Fibroblast of lung (primary cell): Measurements from ENCODE around the gene TNFRSF18. TPM values are rescaled to one million over a fixed set of nuclear protein-coding genes. Genes with fewer than 3 reads are reported as not detected.

Experiments used
- DNase-seq, 2 donors: peaks; one replicate each; pipeline versions ENCODE4 v3.0.0 to v3.0.0-alpha.2; 2010; ENCODE audit warnings: low read depth in 2 of 2
- H2AFZ ChIP-seq: 2 replicates; pipeline ENCODE4 v1.5.1; 2012; ENCODE audit warnings: low read length, control low read depth, inconsistent platforms
- H3K27ac ChIP-seq: 2 replicates; pipeline ENCODE4 v1.5.1; 2011; ENCODE audit warnings: low read length, control low read depth; ENCODE audit not compliant: insufficient read depth
- H3K27me3 ChIP-seq: 2 replicates; pipeline ENCODE4 v1.5.1; 2011; ENCODE audit warnings: mild to moderate bottlenecking, low read length; ENCODE audit not compliant: control insufficient read depth, insufficient read depth
- H3K36me3 ChIP-seq: 2 replicates; pipeline ENCODE4 v1.5.1; 2011; ENCODE audit warnings: low read length; ENCODE audit not compliant: control insufficient read depth, insufficient read depth
- H3K4me1 ChIP-seq: 2 replicates; pipeline ENCODE4 v1.5.1; 2011; ENCODE audit warnings: low read length; ENCODE audit not compliant: control insufficient read depth, insufficient read depth; ENCODE audit errors: extremely low read depth
- H3K4me2 ChIP-seq: 2 replicates; pipeline ENCODE4 v1.5.1; 2011; ENCODE audit warnings: low read length, control low read depth; ENCODE audit not compliant: insufficient read depth; ENCODE audit errors: extremely low read depth
- H3K4me3 ChIP-seq, 4 experiments: fragments of 200-600 bp in 1 of 4; sonication (generic) in 1 of 4; replicated peaks in 1 of 4; 2 replicates each; pipeline ENCODE4 v1.5.1; 2011 to 2016; ENCODE audit warnings: low read length in 4 of 4, low read depth in 3 of 4, mild to moderate bottlenecking in 3 of 4, control low read depth in 2 of 4, inconsistent platforms in 1 of 4, mixed read lengths in 1 of 4; ENCODE audit not compliant: insufficient read depth in 1 of 4; ENCODE audit errors: control extremely low read depth in 1 of 4
- H3K79me2 ChIP-seq: 2 replicates; pipeline ENCODE4 v1.5.1; 2012; ENCODE audit warnings: mild to moderate bottlenecking, low read length, inconsistent platforms; ENCODE audit not compliant: control insufficient read depth, insufficient read depth
- H3K9ac ChIP-seq: 2 replicates; pipeline ENCODE4 v1.5.1; 2011; ENCODE audit warnings: mild to moderate bottlenecking, low read length, control low read depth; ENCODE audit not compliant: insufficient read depth
- H3K9me3 ChIP-seq: 2 replicates; pipeline ENCODE4 v1.5.1; 2012; ENCODE audit warnings: low read depth, low read length; ENCODE audit not compliant: control insufficient read depth, insufficient read depth
- H4K20me1 ChIP-seq: 2 replicates; pipeline ENCODE4 v1.5.1; 2011; ENCODE audit warnings: low read length; ENCODE audit not compliant: control insufficient read depth, insufficient read depth; ENCODE audit errors: extremely low read depth
- CTCF ChIP-seq, 2 donors: IDR thresholded peaks in 1 of 2; conservative IDR thresholded peaks in 1 of 2; 1 replicate in 1 of 2; 2 replicates in 1 of 2; pipeline ENCODE4 v1.5.1; 2011 to 2012; ENCODE audit warnings: low read length in 2 of 2, control low read depth in 1 of 2, inconsistent platforms in 1 of 2, low read depth in 1 of 2, mild to moderate bottlenecking in 1 of 2
- EZH2 ChIP-seq: IDR thresholded peaks from 2 replicates; pipeline ENCODE4 v1.5.1; 2012; ENCODE audit warnings: low read length, control low read depth, mild to moderate bottlenecking; ENCODE audit errors: missing control alignments
- polyA plus RNA-seq, 2 donors: library from polyadenylated mRNA; depleted of rRNA in 1 of 2; stranded (reverse) in 1 of 2; unstranded in 1 of 2; fragments of >200 nt; gene quantifications; 2 replicates each; pipeline ENCODE4 v1.2.1, GENCODE V29; 2011 to 2012; ENCODE audit warnings: missing spikeins in 1 of 2
- total RNA-seq: library from RNA; depleted of rRNA; stranded (reverse); fragments of >200 nt; gene quantifications from 2 replicates; pipeline ENCODE4 v1.2.1, GENCODE V29; 2014

Gene TNFRSF18
- total and polyA plus RNA-seq, 2 donors (not counting 1 experiment from before 2014, with no cell fraction given) = 1.3 TPM; not detected in 1

GRCh38 chr1:1236945-1237873, 30.8 kb upstream of the TNFRSF18 start:
- TF ChIP-seq CTCF (conservative IDR thresholded peaks at IDR 0.05 in 1 of 2, IDR thresholded peaks at IDR 0.05 in 1 of 2; ENCODE audit: low read depth in 1 of 2, low read length in 2 of 2) = no peak
- TF ChIP-seq EZH2 = no peak
- H3K4me3 ChIP-seq = no peak overlapping the region
- no peaks in the 10 kb centered on the region for H4K20me1 ChIP-seq
- H3K79me2 ChIP-seq = peaks cover 15% of the 10 kb centered on the region
- no peak for DNase-seq
- no peak overlapping the region for H2AFZ ChIP-seq
- H3K9ac ChIP-seq = peak overlapping the region; percentile 2
- H3K27me3 ChIP-seq = no peaks in the 10 kb centered on the region
- H3K4me2 ChIP-seq = peak overlapping the region; percentile 5
- H3K36me3 ChIP-seq = peaks cover 7% of the 10 kb centered on the region
- no peaks in the 10 kb centered on the region for H3K9me3 ChIP-seq
- peaks cover 6% of the 10 kb centered on the region for H3K4me1 ChIP-seq
- no peak overlapping the region for H3K27ac ChIP-seq

GRCh38 chr1:1236176-1236763, 29.9 kb upstream of the TNFRSF18 start:
- no peak overlapping the region for H3K4me2 ChIP-seq
- TF ChIP-seq EZH2 = no peak
- TF ChIP-seq CTCF (conservative IDR thresholded peaks at IDR 0.05 in 1 of 2, IDR thresholded peaks at IDR 0.05 in 1 of 2; ENCODE audit: low read depth in 1 of 2, low read length in 2 of 2) = no peak
- no peak overlapping the region for H3K9ac ChIP-seq
- no peaks in the 10 kb centered on the region for H4K20me1 ChIP-seq
- H3K4me1 ChIP-seq = peaks cover 6% of the 10 kb centered on the region
- no peaks in the 10 kb centered on the region for H3K9me3 ChIP-seq
- H3K79me2 ChIP-seq = peaks cover 17% of the 10 kb centered on the region
- peaks cover 7% of the 10 kb centered on the region for H3K36me3 ChIP-seq
- no peaks in the 10 kb centered on the region for H3K27me3 ChIP-seq
- H3K4me3 ChIP-seq = no peak overlapping the region
- no peak overlapping the region for H3K27ac ChIP-seq
- no peak overlapping the region for H2AFZ ChIP-seq
- DNase-seq = no peak

- TF ChIP-seq CTCF (conservative IDR thresholded peaks at IDR 0.05 in 1 of 2, IDR thresholded peaks at IDR 0.05 in 1 of 2; ENCODE audit: low read depth in 1 of 2, low read length in 2 of 2) (no peak), EZH2 (no peak)
- no peak overlapping the region for H3K27ac ChIP-seq
- no peak for DNase-seq
- H2AFZ ChIP-seq = no peak overlapping the region
- no peak overlapping the region for H3K9ac ChIP-seq
- no peaks in the 10 kb centered on the region for H3K27me3 ChIP-seq
- peaks cover 28% of the 10 kb centered on the region for H3K79me2 ChIP-seq
- H3K36me3 ChIP-seq = peaks cover 7% of the 10 kb centered on the region
- no peaks in the 10 kb centered on the region for H4K20me1 ChIP-seq
- H3K4me1 ChIP-seq = peaks cover 7% of the 10 kb centered on the region
- no peaks in the 10 kb centered on the region for H3K9me3 ChIP-seq
- H3K4me2 ChIP-seq = no peak overlapping the region
- no peak overlapping the region for H3K4me3 ChIP-seq
Measured at GRCh38 chr1:1235016-1235744, 28.8 kb upstream of the TNFRSF18 start.
